Peyer's patch (tissue), 4 donors: Measurements from ENCODE around the gene G6PC2.

Source experiments
- POLR2A ChIP-seq, 2 donors: fragments of 450-650 bp; IDR thresholded peaks; one replicate each; pipeline ENCODE4 v1.5.1; 2017; ENCODE audit warnings: antibody characterized with exemption in 2 of 2, mild to moderate bottlenecking in 2 of 2, moderate library complexity in 2 of 2
- TF ChIP-seq, protein P1 (sequence below), 6 experiments: fragments of 450-650 bp in 4 of 6; fragments of 200-600 bp in 2 of 6; sonication (generic) in 1 of 6; IDR thresholded peaks; one replicate each; pipeline ENCODE4 v1.5.1; 2017 to 2019; ENCODE audit warnings: antibody characterized with exemption in 6 of 6, mild to moderate bottlenecking in 3 of 6, moderate library complexity in 1 of 6

DNA sequence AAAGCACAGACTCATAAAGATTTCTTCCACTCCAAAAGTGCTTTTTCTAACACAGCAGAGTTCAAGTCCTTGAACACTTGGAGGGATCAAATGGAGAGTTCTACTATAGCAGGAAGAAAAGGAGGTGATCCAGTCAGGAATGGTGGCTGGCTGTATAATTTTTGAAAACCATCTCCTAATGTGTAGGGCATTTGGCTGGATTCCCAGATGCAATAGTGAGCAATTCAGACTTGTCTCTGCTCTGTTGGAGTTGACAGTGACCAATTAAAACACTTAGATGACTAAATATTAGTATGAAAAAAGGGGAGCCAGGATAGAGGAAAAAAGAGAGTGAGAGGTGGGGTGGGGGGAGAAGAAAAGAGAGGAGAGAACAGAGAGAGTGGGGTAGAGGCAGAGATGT lies 5.3 kb upstream of the G6PC2 start:
- TF ChIP-seq, protein P1, sequence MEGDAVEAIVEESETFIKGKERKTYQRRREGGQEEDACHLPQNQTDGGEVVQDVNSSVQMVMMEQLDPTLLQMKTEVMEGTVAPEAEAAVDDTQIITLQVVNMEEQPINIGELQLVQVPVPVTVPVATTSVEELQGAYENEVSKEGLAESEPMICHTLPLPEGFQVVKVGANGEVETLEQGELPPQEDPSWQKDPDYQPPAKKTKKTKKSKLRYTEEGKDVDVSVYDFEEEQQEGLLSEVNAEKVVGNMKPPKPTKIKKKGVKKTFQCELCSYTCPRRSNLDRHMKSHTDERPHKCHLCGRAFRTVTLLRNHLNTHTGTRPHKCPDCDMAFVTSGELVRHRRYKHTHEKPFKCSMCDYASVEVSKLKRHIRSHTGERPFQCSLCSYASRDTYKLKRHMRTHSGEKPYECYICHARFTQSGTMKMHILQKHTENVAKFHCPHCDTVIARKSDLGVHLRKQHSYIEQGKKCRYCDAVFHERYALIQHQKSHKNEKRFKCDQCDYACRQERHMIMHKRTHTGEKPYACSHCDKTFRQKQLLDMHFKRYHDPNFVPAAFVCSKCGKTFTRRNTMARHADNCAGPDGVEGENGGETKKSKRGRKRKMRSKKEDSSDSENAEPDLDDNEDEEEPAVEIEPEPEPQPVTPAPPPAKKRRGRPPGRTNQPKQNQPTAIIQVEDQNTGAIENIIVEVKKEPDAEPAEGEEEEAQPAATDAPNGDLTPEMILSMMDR (IDR thresholded peaks at IDR 0.05): no peak
- no peak for TF ChIP-seq POLR2A (IDR thresholded peaks at IDR 0.05)
